Measurements from ENCODE around the gene NBEA. TPM values are rescaled to one million over a fixed set of nuclear protein-coding genes. Genes with fewer than 3 reads are reported as not detected.
A peak's percentile ranks its signal among the peaks of the same experiment; 100 is the strongest.
"Not testable (repeated sequence)": the region's sequence is repeated elsewhere in the genome, so short reads cannot be mapped to it uniquely, and the experiment has no call there.

Gene NBEA
- total RNA-seq, 1 donor from 2014 or later = 23.8 TPM

GRCh38 chr13:35672611-35673010 lies 730.5 kb downstream of the NBEA start:
- peak; percentile 22 for DNase-seq

DNA sequence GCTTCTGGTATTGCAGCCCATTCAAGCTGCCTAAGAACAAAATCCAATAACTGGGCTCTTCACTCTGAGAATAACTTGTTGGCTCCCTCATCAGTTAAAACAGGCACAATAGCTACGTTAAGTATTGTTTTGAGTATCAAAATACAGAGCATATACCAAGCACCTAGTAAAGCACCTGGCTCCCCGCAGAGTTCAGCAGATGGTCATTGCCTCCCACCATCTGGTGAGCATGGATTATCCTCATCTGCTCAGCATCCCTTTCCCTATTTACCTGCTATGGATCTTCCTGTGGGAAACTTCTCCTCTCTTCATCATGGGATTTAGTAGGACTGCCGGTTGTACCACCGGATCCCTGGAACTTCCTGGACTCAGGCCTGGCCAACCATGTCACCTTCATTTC lies 733.6 kb downstream of the NBEA start:
- no peak for DNase-seq

DNA sequence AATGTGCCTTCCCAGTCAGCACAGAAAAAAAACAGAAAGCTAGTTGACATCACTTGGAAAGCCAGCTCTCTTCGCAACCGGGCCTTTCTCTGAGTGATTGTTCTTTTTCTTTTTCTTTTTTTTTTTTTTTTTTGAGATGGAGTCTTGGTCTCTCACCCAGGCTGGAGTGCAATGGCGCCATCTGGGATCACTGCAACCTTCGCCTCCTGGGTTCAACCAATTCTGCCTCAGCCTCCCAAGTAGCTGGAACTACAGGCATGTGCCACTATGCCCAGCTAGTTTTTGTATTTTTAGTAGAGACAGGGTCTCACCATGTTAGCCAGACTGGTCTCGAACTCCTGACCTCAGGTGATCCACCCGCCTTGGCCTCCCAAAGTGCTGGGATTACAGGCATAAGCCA lies 735.8 kb downstream of the NBEA start:
- not testable (repeated sequence) for DNase-seq

DNA sequence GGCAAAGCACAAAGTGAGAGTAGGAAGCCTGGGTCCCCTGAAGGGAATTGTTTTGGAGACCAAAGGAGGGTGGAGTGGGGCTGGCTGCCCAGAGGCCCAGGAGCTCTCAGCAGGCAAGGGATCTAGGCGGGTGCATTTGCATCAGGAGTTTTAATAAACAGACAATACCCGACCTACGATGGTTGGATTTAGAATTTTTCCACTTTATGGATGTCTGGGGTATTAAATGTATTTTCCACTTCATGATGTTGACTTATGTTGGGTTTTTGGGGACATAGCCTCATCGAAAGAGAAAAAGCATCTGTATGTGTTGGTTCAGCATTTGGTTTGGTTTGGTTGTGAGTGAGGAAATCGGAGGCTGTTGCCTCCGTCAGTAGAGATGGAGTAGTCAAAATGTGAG lies 739.6 kb downstream of the NBEA start:
- DNase-seq = no peak

DNA sequence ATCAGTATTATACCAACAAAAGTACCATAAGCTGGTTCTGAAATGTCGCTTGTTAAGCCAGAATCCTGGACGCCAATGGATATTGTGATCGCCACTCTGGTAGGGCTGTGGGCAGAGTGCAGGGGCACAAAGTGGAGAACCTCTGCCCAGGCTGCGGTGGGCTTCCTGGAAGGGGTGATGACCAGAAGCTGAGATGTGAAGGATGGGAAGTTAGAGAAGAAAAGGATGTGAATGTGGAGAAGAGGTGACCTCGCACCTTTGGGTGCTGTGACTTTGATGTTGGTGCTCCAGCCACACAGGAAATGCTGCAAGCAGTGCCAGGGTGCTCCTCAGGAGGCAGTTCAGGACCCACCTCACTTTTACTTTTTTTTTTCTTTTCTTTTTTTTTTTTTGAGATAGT lies 742.4 kb downstream of the NBEA start:
- no peak for DNase-seq

- no peak for DNase-seq
Observed at GRCh38 chr13:35687336-35687735, 745.3 kb downstream of the NBEA start.

- peak; percentile 79 for DNase-seq
Observed at GRCh38 chr13:35690581-35691207, 748.6 kb downstream of the NBEA start.

DNA sequence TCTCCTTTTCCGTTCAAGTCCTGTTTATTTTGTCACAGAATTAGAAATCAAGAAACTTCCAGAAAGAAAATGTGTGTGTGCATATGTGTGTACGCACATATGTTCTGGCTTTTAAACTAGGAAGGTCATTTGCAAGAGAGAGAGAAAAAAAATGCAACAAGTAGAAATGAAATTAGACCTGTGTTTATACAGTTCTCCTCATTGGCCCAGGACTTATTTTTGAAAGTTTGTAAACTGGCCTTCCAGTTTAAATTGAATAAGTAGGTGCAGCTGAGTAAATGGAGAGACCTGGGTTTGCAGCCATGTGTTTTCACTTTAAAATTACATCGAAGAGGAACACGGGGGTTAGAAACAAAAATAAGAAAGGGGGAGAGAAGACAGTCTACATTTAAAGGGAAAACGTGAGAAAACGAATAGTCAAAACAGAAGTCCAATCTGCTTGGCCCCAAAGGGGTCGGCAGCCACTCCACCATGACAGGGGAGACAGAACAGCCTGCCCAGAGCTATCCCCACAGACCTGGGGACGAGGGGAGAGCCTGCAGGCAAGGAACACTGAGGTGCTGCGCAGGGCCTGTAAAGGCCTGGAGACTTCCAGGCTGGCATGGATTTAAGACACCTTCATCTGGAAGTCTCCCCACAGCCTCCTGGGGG lies 751.2 kb downstream of the NBEA start:
- peak; percentile 82 for DNase-seq

DNA sequence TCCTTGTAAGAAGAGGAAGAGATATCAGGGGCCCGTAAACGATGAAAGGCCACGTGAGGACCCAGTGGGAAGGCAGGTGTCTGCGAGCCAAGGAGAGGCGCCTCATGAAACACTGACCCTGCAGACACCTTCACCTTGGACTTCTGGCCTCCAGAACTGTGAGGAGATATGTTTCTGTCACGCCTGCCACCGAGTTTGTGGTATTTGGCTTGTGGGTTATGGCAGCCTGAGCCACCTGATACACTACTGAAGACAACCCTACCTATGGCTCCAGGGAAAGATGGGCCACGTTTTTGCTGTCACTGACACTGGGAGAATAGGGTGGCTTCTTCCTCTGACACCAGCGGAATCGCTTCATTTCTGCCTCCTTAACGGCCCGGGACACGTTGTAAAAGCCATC lies 752.0 kb downstream of the NBEA start:
- no peak for DNase-seq

- no peak for DNase-seq
Observed at GRCh38 chr13:35694549-35695447, 752.7 kb downstream of the NBEA start.

GRCh38 chr13:35695448-35695770 lies 753.3 kb downstream of the NBEA start:
- no peak for DNase-seq

GRCh38 chr13:35697186-35697730 lies 755.2 kb downstream of the NBEA start:
- no peak for DNase-seq

- DNase-seq = peak; percentile 35
Observed at GRCh38 chr13:35698911-35699576, 757.0 kb downstream of the NBEA start.

DNA sequence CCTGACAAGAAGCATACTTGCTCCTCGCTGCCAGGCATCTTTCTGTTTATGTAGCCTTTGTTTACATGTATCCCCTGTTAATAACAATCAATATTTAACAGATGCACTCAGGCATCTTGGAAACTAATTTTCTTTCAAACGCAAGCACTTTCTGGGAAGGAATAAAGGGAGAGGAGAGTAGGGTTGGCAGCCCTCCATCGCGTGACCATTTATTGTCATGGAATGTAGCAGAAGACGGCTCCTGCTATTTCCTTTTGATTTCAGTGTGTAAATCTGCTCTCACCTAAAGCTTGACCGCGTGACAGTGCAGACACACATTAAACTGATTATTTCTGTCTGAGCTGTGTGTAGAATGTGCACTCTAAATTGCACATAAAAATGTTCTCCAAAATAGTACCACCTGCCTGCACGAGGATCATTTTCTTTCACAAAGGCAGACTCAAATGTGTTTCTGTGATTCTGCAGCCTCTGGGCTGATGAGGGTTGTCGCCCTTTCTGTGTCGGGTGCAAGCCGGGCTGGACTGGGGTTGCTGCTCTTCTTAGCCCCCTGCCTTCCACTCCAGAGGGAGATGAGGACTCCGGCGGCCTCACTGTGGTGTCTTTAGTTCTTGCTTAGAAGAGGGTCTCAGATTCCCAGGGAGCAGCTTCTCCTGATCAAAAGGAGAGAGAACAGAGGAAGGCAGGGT lies 757.9 kb downstream of the NBEA start:
- peak; percentile 82 for DNase-seq

- DNase-seq = peak; percentile 19
Observed at GRCh38 chr13:35700671-35701070, 758.6 kb downstream of the NBEA start.

DNA sequence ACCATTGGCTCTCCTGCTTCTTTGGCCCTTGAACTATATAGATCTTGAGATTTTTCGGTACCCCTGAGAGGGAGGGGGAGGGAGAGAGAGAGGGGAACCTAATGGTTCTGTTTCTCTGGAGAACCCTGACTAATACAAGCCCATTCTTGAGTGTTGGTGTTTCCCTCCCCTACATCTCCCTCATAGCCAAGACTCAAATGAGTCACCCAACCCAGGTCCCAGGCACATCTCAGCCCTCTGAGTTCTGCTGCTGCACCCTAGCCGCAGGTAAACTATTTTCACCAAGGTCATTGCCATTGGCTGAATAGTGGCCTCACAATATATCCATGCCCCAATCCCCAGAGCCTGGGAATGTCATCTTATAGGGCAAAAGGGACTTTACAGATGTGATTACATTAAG lies 760.2 kb downstream of the NBEA start:
- no peak for DNase-seq

DNA sequence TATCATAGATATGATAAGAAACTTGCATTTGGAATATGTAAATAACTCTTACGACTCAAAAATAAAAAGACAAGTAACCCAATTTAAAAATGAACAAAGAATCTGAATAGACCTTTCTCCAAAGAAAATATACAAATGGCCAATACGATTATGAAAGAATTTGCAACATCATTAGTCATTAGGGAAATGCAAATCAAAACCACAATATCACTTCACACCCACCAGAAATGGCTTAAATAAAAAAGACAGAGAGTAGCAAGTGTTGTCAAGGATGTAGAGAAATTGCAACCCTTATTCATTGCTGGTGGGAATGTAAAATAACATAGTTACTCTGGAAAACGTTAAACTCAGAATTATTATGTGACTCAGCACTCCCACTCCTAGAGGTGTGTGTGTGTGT lies 761.0 kb downstream of the NBEA start:
- no peak for DNase-seq

DNA sequence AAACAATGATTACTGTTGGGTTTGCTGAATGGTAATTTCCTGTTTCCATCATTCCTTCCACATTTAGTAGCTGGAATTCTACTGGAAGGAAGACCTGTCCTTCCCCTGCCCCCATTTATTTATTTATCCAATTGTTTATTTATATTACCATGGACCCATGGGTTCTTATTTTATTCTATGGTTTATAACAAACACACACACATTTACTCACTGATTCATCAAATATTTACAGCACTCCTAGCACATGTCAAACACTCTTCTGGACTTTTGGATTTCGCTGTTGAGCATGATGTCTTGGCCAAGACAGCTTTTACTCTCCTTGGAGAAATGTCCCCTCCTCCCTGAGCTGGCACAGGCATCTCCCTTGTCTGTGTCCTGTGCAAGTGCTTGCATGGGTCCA lies 762.3 kb downstream of the NBEA start:
- DNase-seq = peak; percentile 42

DNA sequence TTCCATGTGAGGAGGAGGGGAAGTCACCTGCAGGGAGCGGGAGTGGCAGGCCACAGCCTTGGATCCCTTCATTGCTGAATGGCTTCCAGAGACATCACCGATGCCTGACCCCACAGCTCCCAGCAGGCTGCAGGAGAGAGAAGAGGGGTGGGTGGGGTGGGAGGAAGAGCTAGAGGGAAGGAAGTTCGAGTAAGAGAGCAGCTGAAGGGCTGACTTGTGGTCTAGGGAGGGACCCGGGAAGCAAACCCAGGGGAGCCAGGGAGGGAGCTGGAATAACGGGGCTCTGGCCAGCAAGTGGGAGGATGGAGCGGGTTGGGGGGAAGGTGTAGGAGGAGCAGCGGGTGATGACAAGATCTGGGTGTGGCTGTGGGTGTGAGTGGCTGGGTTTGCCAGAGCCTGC lies 764.2 kb downstream of the NBEA start:
- DNase-seq = no peak

GRCh38 chr13:35706721-35707120 lies 764.7 kb downstream of the NBEA start:
- no peak for DNase-seq

GRCh38 chr13:35711909-35712308 lies 769.8 kb downstream of the NBEA start:
- no peak for DNase-seq

Data from tongue (tissue), 2 donors.